ENCODE measurements around the gene DOCK10. TPM values are rescaled to one million over a fixed set of nuclear protein-coding genes. Genes with fewer than 3 reads are reported as not detected.

Gene DOCK10
- total RNA-seq, 1 experiment from 2014 or later: 2.9 TPM

DNA sequence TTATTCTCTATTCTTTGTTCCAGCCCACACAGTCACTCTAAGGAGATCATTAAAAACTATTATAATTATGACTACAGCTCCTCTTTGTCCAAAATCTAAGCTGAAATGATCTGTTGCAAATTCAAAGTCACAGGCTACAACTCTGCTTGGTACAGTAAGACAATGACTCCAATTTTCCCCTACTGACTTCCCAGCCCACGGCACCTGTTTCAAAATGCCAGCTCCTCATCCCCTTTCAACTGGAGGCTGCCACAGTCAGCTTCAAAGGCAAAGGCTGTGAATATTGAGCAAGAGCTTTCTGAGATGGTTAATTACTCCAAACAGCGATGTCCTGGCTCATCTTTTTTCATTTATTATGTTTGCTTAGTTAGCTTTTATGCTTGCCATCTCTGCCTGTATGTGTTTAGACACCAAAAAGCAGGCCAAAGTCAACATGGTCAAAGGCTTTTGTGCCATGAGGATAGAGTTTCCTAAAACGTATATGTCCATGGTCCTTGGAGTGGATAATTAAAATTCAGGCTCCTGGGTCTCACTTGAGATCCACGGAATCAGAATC is 141.1 kb downstream of the DOCK10 start:
- Mint-ChIP-seq H3K27me3 (ENCODE audit: low read depth) (peaks cover 2% of the 10 kb centered on the region), H3K9me3 (no peaks in the 10 kb centered on the region), H3K4me3 (no peak overlapping the region), H3K36me3 (no peaks in the 10 kb centered on the region), H3K27ac (no peak overlapping the region), H3K4me1 (no peaks in the 10 kb centered on the region)
- CTCF ChIA-PET: no interaction called here
- POLR2A ChIA-PET: no interaction called here
- TF ChIP-seq GABPB1 (CRISPR knock-in tag; IDR thresholded peaks at IDR 0.05): no peak
- TF ChIP-seq RORB (CRISPR knock-in tag; IDR thresholded peaks at IDR 0.05): no peak
- no peak for TF ChIP-seq NFATC4 (CRISPR knock-in tag; IDR thresholded peaks at IDR 0.05)
- TF ChIP-seq, protein P1, sequence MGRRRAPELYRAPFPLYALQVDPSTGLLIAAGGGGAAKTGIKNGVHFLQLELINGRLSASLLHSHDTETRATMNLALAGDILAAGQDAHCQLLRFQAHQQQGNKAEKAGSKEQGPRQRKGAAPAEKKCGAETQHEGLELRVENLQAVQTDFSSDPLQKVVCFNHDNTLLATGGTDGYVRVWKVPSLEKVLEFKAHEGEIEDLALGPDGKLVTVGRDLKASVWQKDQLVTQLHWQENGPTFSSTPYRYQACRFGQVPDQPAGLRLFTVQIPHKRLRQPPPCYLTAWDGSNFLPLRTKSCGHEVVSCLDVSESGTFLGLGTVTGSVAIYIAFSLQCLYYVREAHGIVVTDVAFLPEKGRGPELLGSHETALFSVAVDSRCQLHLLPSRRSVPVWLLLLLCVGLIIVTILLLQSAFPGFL (CRISPR knock-in tag; IDR thresholded peaks at IDR 0.05; ENCODE audit: borderline replicate concordance): no peak
- no peak for TF ChIP-seq TEAD4 (CRISPR knock-in tag; IDR thresholded peaks at IDR 0.05)
- TF ChIP-seq, protein P2, sequence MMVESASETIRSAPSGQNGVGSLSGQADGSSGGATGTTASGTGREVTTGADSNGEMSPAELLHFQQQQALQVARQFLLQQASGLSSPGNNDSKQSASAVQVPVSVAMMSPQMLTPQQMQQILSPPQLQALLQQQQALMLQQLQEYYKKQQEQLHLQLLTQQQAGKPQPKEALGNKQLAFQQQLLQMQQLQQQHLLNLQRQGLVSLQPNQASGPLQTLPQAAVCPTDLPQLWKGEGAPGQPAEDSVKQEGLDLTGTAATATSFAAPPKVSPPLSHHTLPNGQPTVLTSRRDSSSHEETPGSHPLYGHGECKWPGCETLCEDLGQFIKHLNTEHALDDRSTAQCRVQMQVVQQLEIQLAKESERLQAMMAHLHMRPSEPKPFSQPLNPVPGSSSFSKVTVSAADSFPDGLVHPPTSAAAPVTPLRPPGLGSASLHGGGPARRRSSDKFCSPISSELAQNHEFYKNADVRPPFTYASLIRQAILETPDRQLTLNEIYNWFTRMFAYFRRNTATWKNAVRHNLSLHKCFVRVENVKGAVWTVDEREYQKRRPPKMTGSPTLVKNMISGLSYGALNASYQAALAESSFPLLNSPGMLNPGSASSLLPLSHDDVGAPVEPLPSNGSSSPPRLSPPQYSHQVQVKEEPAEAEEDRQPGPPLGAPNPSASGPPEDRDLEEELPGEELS (CRISPR knock-in tag; IDR thresholded peaks at IDR 0.05): no peak
- DNase-seq (ENCODE audit: low spot score): no peak
- ATAC-seq: no peak

DNA sequence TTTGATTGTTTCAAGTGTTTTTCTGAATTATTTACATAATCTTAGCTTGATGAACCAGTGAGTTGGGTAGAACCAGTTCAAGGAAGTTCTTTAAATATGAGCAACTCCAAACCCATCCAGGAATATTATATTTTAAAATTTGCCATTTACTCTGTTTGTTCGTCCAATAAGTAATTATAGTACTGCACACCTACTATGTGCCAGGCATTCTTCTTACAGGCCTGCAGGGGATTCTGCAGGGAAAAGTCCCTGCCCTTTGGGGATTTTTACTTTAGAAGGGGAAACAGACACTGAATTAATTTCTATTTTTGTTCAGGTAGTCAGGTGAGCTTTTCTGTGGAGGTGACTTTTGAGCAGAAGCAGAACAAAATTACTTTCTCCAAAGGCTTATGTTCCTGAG is 146.9 kb downstream of the DOCK10 start:
- Mint-ChIP-seq H3K36me3 (no peaks in the 10 kb centered on the region), H3K9me3 (no peaks in the 10 kb centered on the region), H3K4me3 (no peak overlapping the region), H3K27ac (no peak overlapping the region), H3K27me3 (ENCODE audit: low read depth) (peaks cover 17% of the 10 kb centered on the region), H3K4me1 (peaks cover 2% of the 10 kb centered on the region)
- DNase-seq (ENCODE audit: low spot score) (no peak), ATAC-seq (no peak)
- POLR2A ChIA-PET: no interaction called here
- CTCF ChIA-PET: no interaction called here
- TF ChIP-seq, protein P3, sequence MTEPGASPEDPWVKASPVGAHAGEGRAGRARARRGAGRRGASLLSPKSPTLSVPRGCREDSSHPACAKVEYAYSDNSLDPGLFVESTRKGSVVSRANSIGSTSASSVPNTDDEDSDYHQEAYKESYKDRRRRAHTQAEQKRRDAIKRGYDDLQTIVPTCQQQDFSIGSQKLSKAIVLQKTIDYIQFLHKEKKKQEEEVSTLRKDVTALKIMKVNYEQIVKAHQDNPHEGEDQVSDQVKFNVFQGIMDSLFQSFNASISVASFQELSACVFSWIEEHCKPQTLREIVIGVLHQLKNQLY (CRISPR knock-in tag; IDR thresholded peaks at IDR 0.05): no peak
- TF ChIP-seq SOX15 (CRISPR knock-in tag; IDR thresholded peaks at IDR 0.05) (no peak), RORB (CRISPR knock-in tag; IDR thresholded peaks at IDR 0.05) (no peak), ZNF396 (CRISPR knock-in tag; IDR thresholded peaks at IDR 0.05; ENCODE audit: borderline replicate concordance) (no peak), NR1H2 (CRISPR knock-in tag; IDR thresholded peaks at IDR 0.05) (no peak), NFYB (CRISPR knock-in tag; conservative IDR thresholded peaks at IDR 0.05; ENCODE audit: low read depth) (no peak), NFE2L1 (CRISPR knock-in tag; IDR thresholded peaks at IDR 0.05) (no peak), GTF2I (CRISPR knock-in tag; conservative IDR thresholded peaks at IDR 0.05) (no peak), NR2C2 (CRISPR knock-in tag; IDR thresholded peaks at IDR 0.05) (no peak), ELF4 (CRISPR knock-in tag; IDR thresholded peaks at IDR 0.05; ENCODE audit: low read depth) (no peak), JUN (CRISPR knock-in tag; IDR thresholded peaks at IDR 0.05) (no peak)
- TF ChIP-seq, protein P4, sequence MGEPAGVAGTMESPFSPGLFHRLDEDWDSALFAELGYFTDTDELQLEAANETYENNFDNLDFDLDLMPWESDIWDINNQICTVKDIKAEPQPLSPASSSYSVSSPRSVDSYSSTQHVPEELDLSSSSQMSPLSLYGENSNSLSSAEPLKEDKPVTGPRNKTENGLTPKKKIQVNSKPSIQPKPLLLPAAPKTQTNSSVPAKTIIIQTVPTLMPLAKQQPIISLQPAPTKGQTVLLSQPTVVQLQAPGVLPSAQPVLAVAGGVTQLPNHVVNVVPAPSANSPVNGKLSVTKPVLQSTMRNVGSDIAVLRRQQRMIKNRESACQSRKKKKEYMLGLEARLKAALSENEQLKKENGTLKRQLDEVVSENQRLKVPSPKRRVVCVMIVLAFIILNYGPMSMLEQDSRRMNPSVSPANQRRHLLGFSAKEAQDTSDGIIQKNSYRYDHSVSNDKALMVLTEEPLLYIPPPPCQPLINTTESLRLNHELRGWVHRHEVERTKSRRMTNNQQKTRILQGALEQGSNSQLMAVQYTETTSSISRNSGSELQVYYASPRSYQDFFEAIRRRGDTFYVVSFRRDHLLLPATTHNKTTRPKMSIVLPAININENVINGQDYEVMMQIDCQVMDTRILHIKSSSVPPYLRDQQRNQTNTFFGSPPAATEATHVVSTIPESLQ (CRISPR knock-in tag; IDR thresholded peaks at IDR 0.05): no peak
- TF ChIP-seq, protein P5, sequence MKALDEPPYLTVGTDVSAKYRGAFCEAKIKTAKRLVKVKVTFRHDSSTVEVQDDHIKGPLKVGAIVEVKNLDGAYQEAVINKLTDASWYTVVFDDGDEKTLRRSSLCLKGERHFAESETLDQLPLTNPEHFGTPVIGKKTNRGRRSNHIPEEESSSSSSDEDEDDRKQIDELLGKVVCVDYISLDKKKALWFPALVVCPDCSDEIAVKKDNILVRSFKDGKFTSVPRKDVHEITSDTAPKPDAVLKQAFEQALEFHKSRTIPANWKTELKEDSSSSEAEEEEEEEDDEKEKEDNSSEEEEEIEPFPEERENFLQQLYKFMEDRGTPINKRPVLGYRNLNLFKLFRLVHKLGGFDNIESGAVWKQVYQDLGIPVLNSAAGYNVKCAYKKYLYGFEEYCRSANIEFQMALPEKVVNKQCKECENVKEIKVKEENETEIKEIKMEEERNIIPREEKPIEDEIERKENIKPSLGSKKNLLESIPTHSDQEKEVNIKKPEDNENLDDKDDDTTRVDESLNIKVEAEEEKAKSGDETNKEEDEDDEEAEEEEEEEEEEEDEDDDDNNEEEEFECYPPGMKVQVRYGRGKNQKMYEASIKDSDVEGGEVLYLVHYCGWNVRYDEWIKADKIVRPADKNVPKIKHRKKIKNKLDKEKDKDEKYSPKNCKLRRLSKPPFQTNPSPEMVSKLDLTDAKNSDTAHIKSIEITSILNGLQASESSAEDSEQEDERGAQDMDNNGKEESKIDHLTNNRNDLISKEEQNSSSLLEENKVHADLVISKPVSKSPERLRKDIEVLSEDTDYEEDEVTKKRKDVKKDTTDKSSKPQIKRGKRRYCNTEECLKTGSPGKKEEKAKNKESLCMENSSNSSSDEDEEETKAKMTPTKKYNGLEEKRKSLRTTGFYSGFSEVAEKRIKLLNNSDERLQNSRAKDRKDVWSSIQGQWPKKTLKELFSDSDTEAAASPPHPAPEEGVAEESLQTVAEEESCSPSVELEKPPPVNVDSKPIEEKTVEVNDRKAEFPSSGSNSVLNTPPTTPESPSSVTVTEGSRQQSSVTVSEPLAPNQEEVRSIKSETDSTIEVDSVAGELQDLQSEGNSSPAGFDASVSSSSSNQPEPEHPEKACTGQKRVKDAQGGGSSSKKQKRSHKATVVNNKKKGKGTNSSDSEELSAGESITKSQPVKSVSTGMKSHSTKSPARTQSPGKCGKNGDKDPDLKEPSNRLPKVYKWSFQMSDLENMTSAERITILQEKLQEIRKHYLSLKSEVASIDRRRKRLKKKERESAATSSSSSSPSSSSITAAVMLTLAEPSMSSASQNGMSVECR (CRISPR knock-in tag; IDR thresholded peaks at IDR 0.05; ENCODE audit: borderline replicate concordance): no peak
- TF ChIP-seq, protein P6, sequence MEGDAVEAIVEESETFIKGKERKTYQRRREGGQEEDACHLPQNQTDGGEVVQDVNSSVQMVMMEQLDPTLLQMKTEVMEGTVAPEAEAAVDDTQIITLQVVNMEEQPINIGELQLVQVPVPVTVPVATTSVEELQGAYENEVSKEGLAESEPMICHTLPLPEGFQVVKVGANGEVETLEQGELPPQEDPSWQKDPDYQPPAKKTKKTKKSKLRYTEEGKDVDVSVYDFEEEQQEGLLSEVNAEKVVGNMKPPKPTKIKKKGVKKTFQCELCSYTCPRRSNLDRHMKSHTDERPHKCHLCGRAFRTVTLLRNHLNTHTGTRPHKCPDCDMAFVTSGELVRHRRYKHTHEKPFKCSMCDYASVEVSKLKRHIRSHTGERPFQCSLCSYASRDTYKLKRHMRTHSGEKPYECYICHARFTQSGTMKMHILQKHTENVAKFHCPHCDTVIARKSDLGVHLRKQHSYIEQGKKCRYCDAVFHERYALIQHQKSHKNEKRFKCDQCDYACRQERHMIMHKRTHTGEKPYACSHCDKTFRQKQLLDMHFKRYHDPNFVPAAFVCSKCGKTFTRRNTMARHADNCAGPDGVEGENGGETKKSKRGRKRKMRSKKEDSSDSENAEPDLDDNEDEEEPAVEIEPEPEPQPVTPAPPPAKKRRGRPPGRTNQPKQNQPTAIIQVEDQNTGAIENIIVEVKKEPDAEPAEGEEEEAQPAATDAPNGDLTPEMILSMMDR (IDR thresholded peaks at IDR 0.05): no peak
- TF ChIP-seq, protein P7, sequence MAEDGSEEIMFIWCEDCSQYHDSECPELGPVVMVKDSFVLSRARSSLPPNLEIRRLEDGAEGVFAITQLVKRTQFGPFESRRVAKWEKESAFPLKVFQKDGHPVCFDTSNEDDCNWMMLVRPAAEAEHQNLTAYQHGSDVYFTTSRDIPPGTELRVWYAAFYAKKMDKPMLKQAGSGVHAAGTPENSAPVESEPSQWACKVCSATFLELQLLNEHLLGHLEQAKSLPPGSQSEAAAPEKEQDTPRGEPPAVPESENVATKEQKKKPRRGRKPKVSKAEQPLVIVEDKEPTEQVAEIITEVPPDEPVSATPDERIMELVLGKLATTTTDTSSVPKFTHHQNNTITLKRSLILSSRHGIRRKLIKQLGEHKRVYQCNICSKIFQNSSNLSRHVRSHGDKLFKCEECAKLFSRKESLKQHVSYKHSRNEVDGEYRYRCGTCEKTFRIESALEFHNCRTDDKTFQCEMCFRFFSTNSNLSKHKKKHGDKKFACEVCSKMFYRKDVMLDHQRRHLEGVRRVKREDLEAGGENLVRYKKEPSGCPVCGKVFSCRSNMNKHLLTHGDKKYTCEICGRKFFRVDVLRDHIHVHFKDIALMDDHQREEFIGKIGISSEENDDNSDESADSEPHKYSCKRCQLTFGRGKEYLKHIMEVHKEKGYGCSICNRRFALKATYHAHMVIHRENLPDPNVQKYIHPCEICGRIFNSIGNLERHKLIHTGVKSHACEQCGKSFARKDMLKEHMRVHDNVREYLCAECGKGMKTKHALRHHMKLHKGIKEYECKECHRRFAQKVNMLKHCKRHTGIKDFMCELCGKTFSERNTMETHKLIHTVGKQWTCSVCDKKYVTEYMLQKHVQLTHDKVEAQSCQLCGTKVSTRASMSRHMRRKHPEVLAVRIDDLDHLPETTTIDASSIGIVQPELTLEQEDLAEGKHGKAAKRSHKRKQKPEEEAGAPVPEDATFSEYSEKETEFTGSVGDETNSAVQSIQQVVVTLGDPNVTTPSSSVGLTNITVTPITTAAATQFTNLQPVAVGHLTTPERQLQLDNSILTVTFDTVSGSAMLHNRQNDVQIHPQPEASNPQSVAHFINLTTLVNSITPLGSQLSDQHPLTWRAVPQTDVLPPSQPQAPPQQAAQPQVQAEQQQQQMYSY (CRISPR knock-in tag; IDR thresholded peaks at IDR 0.05): no peak
